DOHH2 (cell line): ENCODE results near the gene IFNL2.

Source experiments
- H3F3A ChIP-seq: fragments of 200-600 bp; sonication (generic), shearing (Covaris generic); 2 replicates; pipeline ENCODE4 v1.6.0; 2016; ENCODE audit warnings: antibody characterized with exemption, mild to moderate bottlenecking; ENCODE audit not compliant: control insufficient read depth, insufficient read depth
- H3K27ac ChIP-seq: fragments of 200-600 bp; sonication (generic); 2 replicates; pipeline ENCODE4 v1.5.1; 2014; ENCODE audit warnings: low read depth, mild to moderate bottlenecking, low read length, moderate library complexity
- H3K27me3 ChIP-seq: fragments of 200-600 bp; sonication (generic); 2 replicates; pipeline ENCODE4 v1.6.1; 2014; ENCODE audit warnings: mild to moderate bottlenecking, low read length, mixed read lengths; ENCODE audit not compliant: control insufficient read depth
- H3K36me3 ChIP-seq: fragments of 200-600 bp; sonication (generic); 2 replicates; pipeline ENCODE4 v1.6.1; 2014; ENCODE audit warnings: mild to moderate bottlenecking, low read length, moderate library complexity, mixed read lengths; ENCODE audit not compliant: control insufficient read depth
- H3K4me1 ChIP-seq: fragments of 200-600 bp; sonication (generic); 2 replicates; pipeline ENCODE4 v1.6.1; 2014; ENCODE audit warnings: mild to moderate bottlenecking, low read length, mixed read lengths; ENCODE audit not compliant: control insufficient read depth
- H3K4me2 ChIP-seq: fragments of 200-600 bp; sonication (generic); 2 replicates; pipeline ENCODE4 v1.6.0; 2014; ENCODE audit warnings: mild to moderate bottlenecking, low read length, moderate library complexity
- H3K4me3 ChIP-seq: fragments of 200-600 bp; sonication (generic); 2 replicates; pipeline ENCODE4 v1.5.1; 2014; ENCODE audit warnings: mild to moderate bottlenecking, low read length, mixed read lengths
- H3K79me2 ChIP-seq: fragments of 200-600 bp; sonication (generic); 2 replicates; pipeline ENCODE4 v1.6.1; 2014; ENCODE audit warnings: mild to moderate bottlenecking, low read length, mixed read lengths; ENCODE audit not compliant: control insufficient read depth
- H3K9me2 ChIP-seq: fragments of 200-600 bp; sonication (generic); replicated peaks from 2 replicates; pipeline ENCODE4 v1.6.1; 2014; ENCODE audit warnings: mild to moderate bottlenecking, low read length, mixed read lengths; ENCODE audit not compliant: control insufficient read depth
- H3K9me3 ChIP-seq: fragments of 200-600 bp; sonication (generic); 2 replicates; pipeline ENCODE4 v1.6.1; 2014; ENCODE audit warnings: antibody characterized with exemption, low read length, mixed read lengths; ENCODE audit not compliant: control insufficient read depth, insufficient read depth
- H4K20me1 ChIP-seq: fragments of 200-600 bp; sonication (generic); 2 replicates; pipeline ENCODE4 v1.6.0; 2014; ENCODE audit warnings: low read depth, mild to moderate bottlenecking, antibody characterized with exemption, low read length, moderate library complexity; ENCODE audit not compliant: control insufficient read depth, insufficient read depth
- CTCF ChIP-seq: fragments of 200-600 bp; sonication (generic); IDR thresholded peaks from one replicate; pipeline ENCODE4 v1.5.1; 2014; ENCODE audit warnings: antibody characterized with exemption, mild to moderate bottlenecking, low read depth, low read length; ENCODE audit not compliant: poor library complexity, severe bottlenecking
- EZH2phosphoT487 ChIP-seq: fragments of 200-600 bp; sonication (generic); IDR thresholded peaks from 2 replicates; pipeline ENCODE4 v1.6.1; 2017; ENCODE audit warnings: borderline replicate concordance, mild to moderate bottlenecking, antibody characterized with exemption, low read length, moderate library complexity, mixed read lengths

IFNL2 gene

DNA sequence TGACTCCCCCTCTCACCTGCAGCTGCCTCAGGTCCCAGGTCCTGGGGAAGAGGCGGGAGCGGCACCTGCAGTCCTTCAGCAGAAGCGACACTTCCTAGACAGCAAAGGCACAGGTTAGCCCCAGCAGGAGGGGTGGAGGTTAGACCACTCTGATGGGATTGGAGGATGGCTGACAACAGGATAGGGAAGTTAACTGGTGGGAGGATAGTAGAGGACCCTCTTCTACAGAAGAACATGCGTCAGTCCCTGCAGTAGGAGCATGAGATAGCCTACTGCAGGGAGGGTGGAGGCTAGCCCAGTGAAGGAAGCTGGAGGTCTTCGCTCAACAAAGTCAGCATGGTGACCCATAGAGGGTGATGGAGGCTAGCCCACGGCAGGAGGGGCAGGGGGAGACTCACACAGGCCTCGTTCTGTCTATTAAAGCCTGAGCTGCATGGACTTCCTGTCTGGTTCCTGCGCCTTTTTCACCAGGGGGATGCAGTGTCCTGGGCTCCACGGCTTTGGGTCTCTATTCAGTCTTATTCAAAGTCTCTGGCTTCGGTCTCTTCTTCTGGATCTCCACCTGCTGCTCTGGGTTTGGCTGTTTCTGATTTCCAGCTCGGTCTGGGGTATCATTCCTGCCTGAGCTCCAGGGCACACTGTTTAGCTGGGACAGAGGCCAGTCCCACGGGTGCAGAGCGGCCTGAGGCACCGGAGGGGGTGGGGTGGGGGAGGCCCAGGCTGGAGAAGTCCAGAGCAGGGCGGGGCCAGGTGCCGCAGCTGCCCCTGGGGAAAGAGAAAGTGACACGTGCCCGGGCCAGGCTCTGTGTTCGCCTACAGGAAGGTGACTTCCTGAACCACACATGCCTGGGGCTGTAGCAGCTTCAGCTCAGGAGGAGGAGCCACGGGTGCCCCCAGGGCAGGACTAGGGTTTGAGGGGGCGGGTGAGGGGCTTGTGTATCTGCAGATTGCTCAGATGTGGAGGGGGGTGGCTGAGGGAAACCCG lies 30.7 kb upstream of the IFNL2 start:
- no peaks in the 10 kb centered on the region for H3K79me2 ChIP-seq
- H3K9me2 ChIP-seq = no peaks in the 10 kb centered on the region
- H3K4me3 ChIP-seq = no peak overlapping the region
- H3K9me3 ChIP-seq = no peaks in the 10 kb centered on the region
- H3K4me2 ChIP-seq = peak overlapping the region; percentile 40
- 0 out of 2 replicates have a peak, but pooled peaks cover 3% of the 10 kb centered on the region for H3K27me3 ChIP-seq
- H3K36me3 ChIP-seq = no peaks in the 10 kb centered on the region
- no peaks in the 10 kb centered on the region for H3F3A ChIP-seq
- H3K4me1 ChIP-seq = peaks cover 8% of the 10 kb centered on the region
- no peak for TF ChIP-seq EZH2phosphoT487
- no peak for TF ChIP-seq CTCF
- H3K27ac ChIP-seq = no peak overlapping the region
- H4K20me1 ChIP-seq = no peaks in the 10 kb centered on the region

- Histone ChIP-seq H3K9me2 (no peaks in the 10 kb centered on the region), H3K27ac (no peak overlapping the region), H3K36me3 (no peaks in the 10 kb centered on the region), H3K27me3 (0 out of 2 replicates have a peak, but pooled peaks cover 3% of the 10 kb centered on the region), H3K4me2 (peak overlapping the region; percentile 40), H3K79me2 (no peaks in the 10 kb centered on the region), H3K4me1 (peaks cover 8% of the 10 kb centered on the region), H4K20me1 (no peaks in the 10 kb centered on the region), H3K9me3 (no peaks in the 10 kb centered on the region), H3K4me3 (no peak overlapping the region), H3F3A (no peaks in the 10 kb centered on the region)
- no peak for TF ChIP-seq CTCF
- TF ChIP-seq EZH2phosphoT487 = no peak
Measured at GRCh38 chr19:39238209-39238608, 30.0 kb upstream of the IFNL2 start.

DNA sequence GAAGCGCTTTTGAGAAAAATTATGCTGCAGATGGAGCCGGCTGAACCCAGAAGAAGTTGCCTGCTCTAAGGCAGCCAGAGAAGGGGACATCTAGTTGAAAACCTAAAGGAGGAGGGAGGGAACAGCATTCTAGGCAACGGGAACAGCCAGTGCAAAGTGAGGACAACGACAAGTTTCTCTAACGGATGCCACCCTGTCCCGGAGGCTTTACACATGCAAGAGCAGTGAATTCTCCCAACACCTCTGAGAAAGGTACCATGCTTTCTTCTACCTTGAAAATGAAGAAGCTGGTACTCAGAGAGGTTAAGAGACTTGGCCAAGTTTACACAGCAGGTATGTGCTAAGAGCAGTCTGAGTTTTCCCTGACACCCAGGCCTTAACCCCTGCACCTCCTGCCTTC lies 29.3 kb upstream of the IFNL2 start:
- Histone ChIP-seq H3K27ac (no peak overlapping the region), H3K4me1 (peaks cover 8% of the 10 kb centered on the region), H3K27me3 (no peaks in the 10 kb centered on the region), H3F3A (no peaks in the 10 kb centered on the region), H4K20me1 (no peaks in the 10 kb centered on the region), H3K4me3 (no peak overlapping the region), H3K79me2 (no peaks in the 10 kb centered on the region), H3K36me3 (no peaks in the 10 kb centered on the region), H3K9me2 (no peaks in the 10 kb centered on the region), H3K9me3 (no peaks in the 10 kb centered on the region), H3K4me2 (no peak overlapping the region)
- TF ChIP-seq EZH2phosphoT487 (no peak), CTCF (no peak)
